ENCODE results near the gene SIAE.

The SIAE gene

GRCh38 chr11:124623861-124624525 lies 49.5 kb downstream of the SIAE start:
- H4K20me1 ChIP-seq (ENCODE audit: control insufficient read depth, insufficient read depth, low read depth, low read length): no peaks in the 10 kb centered on the region
- no peak overlapping the region for H3K27ac ChIP-seq (ENCODE audit: low read depth, low read length)
- peaks cover 44% of the 10 kb centered on the region for H3K79me2 ChIP-seq (ENCODE audit: control insufficient read depth, low read length)
- H3K36me3 ChIP-seq (ENCODE audit: control insufficient read depth, low read length): peaks cover 44% of the 10 kb centered on the region
- H3K9me2 ChIP-seq (replicated peaks; ENCODE audit: control insufficient read depth, low read length): no peaks in the 10 kb centered on the region; the same call in 1 of the 2 replicates
- peak overlapping the region; percentile 95 for H3K4me2 ChIP-seq (ENCODE audit: low read length)
- H3K4me3 ChIP-seq (ENCODE audit: low read length): peak overlapping the region; percentile 76
- H3F3A ChIP-seq (ENCODE audit: control insufficient read depth, insufficient read depth): 0 out of 2 replicates have a peak, but pooled peaks cover 2% of the 10 kb centered on the region
- H3K4me1 ChIP-seq (ENCODE audit: control insufficient read depth, low read length): peaks cover 15% of the 10 kb centered on the region
- TF ChIP-seq EZH2phosphoT487 (IDR thresholded peaks at IDR 0.05; ENCODE audit: borderline replicate concordance, low read length): no peak
- no peak for TF ChIP-seq CTCF (IDR thresholded peaks at IDR 0.05; ENCODE audit: low read depth, low read length, poor library complexity, severe bottlenecking)
- no peaks in the 10 kb centered on the region for H3K27me3 ChIP-seq (ENCODE audit: control insufficient read depth, low read length)
- no peaks in the 10 kb centered on the region for H3K9me3 ChIP-seq (ENCODE audit: control insufficient read depth, insufficient read depth, low read length)

- peak within 1 kb of the TSS; percentile 28; the same call in 1 of the 2 replicates for H3K27ac ChIP-seq (ENCODE audit: low read depth, low read length)
These were observed 50.7 kb downstream of the SIAE start, which contains the start of gene TBRG1 for GRCh38 chr11:124622531-124623451. Gene TBRG1 (plus strand): TSS chr11:124622864. CDS start chr11:124623084, 220 bp downstream.

GRCh38 chr11:124618863-124619262 lies 54.7 kb downstream of the SIAE start:
- Histone ChIP-seq H3K4me1 (ENCODE audit: control insufficient read depth, low read length) (peaks cover 12% of the 10 kb centered on the region), H3K9me2 (replicated peaks; ENCODE audit: control insufficient read depth, low read length) (no peaks in the 10 kb centered on the region; the same call in 1 of the 2 replicates), H3K36me3 (ENCODE audit: control insufficient read depth, low read length) (peaks cover 2% of the 10 kb centered on the region; the same call in 1 of the 2 replicates), H3K4me3 (ENCODE audit: low read length) (no peak overlapping the region), H3K27me3 (ENCODE audit: control insufficient read depth, low read length) (no peaks in the 10 kb centered on the region), H3K9me3 (ENCODE audit: control insufficient read depth, insufficient read depth, low read length) (no peaks in the 10 kb centered on the region), H3K27ac (ENCODE audit: low read depth, low read length) (no peak overlapping the region), H3K79me2 (ENCODE audit: control insufficient read depth, low read length) (peaks cover 16% of the 10 kb centered on the region), H4K20me1 (ENCODE audit: control insufficient read depth, insufficient read depth, low read depth, low read length) (no peaks in the 10 kb centered on the region), H3K4me2 (ENCODE audit: low read length) (no peak overlapping the region), H3F3A (ENCODE audit: control insufficient read depth, insufficient read depth) (no peaks in the 10 kb centered on the region)
- TF ChIP-seq CTCF (IDR thresholded peaks at IDR 0.05; ENCODE audit: low read depth, low read length, poor library complexity, severe bottlenecking) (no peak), EZH2phosphoT487 (IDR thresholded peaks at IDR 0.05; ENCODE audit: borderline replicate concordance, low read length) (no peak)

More at GRCh38 chr11:124622531-124623451, 50.7 kb downstream of the SIAE start, which contains the start of gene TBRG1:
- H3K9me3 ChIP-seq (ENCODE audit: control insufficient read depth, insufficient read depth, low read length): no peaks in the 10 kb centered on the region
- no peaks in the 10 kb centered on the region for H4K20me1 ChIP-seq (ENCODE audit: control insufficient read depth, insufficient read depth, low read depth, low read length)
- no peak for TF ChIP-seq EZH2phosphoT487 (IDR thresholded peaks at IDR 0.05; ENCODE audit: borderline replicate concordance, low read length)
- TF ChIP-seq CTCF (IDR thresholded peaks at IDR 0.05; ENCODE audit: low read depth, low read length, poor library complexity, severe bottlenecking): no peak
- no peaks in the 10 kb centered on the region for H3K27me3 ChIP-seq (ENCODE audit: control insufficient read depth, low read length)
- peak within 1 kb of the TSS; percentile 95 for H3K4me2 ChIP-seq (ENCODE audit: low read length)
- peaks cover 44% of the 10 kb centered on the region for H3K79me2 ChIP-seq (ENCODE audit: control insufficient read depth, low read length)
- H3F3A ChIP-seq (ENCODE audit: control insufficient read depth, insufficient read depth): 0 out of 2 replicates have a peak, but pooled peaks cover 2% of the 10 kb centered on the region
- H3K36me3 ChIP-seq (ENCODE audit: control insufficient read depth, low read length): peaks cover 36% of the 10 kb centered on the region
- no peaks in the 10 kb centered on the region; the same call in 1 of the 2 replicates for H3K9me2 ChIP-seq (replicated peaks; ENCODE audit: control insufficient read depth, low read length)
- peak within 1 kb of the TSS; percentile 76 for H3K4me3 ChIP-seq (ENCODE audit: low read length)
- H3K4me1 ChIP-seq (ENCODE audit: control insufficient read depth, low read length): peaks cover 15% of the 10 kb centered on the region
